Measurements from ENCODE around the gene ERBB4. TPM values are rescaled to one million over a fixed set of nuclear protein-coding genes. Genes with fewer than 3 reads are reported as not detected.

ERBB4 gene
- total RNA-seq, 1 experiment from 2014 or later = under 0.01 TPM

DNA sequence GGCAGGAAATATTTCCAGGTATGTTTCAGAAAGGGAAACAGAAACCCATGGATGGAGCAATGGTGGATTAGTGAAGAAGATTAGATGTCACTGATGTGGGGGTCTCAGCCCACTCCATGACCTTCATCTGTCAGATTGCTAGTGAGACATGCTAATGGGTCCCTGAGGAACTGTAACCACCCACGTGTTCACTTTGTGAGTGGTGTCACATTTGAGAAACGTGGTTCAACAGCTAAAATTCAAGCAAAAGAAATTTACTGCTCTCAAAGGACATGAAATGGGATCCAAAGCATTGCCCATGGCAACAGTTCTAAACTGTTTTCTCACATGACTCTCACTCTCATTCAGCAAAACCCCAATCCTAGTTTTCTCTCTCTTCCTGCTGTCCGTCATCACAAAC, 776.1 kb downstream of the ERBB4 start:
- no peak overlapping the region for H3K4me3 ChIP-seq
- H3K36me3 ChIP-seq = no peaks in the 10 kb centered on the region
- no peaks in the 10 kb centered on the region for H3K9me3 ChIP-seq (replicated peaks)
- DNase-seq (ENCODE audit: low read depth in 1 of 2, low spot score in 2 of 2) = no peak
- no peaks in the 10 kb centered on the region for H3K27me3 ChIP-seq (replicated peaks)
- H3K4me1 ChIP-seq (replicated peaks) = no peaks in the 10 kb centered on the region
- H3K27ac ChIP-seq = no peak overlapping the region

- Histone ChIP-seq H3K4me3 (no peak overlapping the region), H3K36me3 (no peaks in the 10 kb centered on the region), H3K27ac (no peak overlapping the region), H3K9me3 (replicated peaks) (no peaks in the 10 kb centered on the region), H3K4me1 (replicated peaks) (no peaks in the 10 kb centered on the region), H3K27me3 (replicated peaks) (no peaks in the 10 kb centered on the region)
- no peak for DNase-seq (ENCODE audit: low read depth in 1 of 2, low spot score in 2 of 2)
These were observed 778.5 kb downstream of the ERBB4 start for GRCh38 chr2:211760103-211760502.

DNA sequence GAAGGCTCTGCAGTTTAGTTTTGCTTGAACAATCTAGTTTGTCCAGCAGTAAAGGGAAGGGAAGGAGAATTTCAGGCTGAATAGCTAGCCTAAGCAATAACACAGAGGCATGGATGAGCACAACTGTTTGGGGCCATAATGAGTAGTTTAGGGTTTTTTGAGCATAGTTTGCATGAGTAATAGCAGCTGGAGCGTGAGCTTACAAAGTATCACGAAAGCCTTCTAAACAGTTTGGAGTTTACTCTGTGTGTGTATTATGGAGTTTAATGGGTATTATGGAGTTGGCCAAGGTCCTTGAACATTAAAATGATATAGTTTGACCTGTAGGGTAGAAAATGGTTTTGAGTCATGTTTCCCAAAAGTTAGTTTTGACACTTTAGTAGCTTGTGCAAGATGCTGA, 782.3 kb downstream of the ERBB4 start:
- DNase-seq (ENCODE audit: low read depth in 1 of 2, low spot score in 2 of 2) = no peak
- H3K27ac ChIP-seq = no peak overlapping the region
- no peaks in the 10 kb centered on the region for H3K27me3 ChIP-seq (replicated peaks)
- H3K4me3 ChIP-seq = no peak overlapping the region
- H3K9me3 ChIP-seq (replicated peaks) = no peaks in the 10 kb centered on the region
- no peaks in the 10 kb centered on the region for H3K4me1 ChIP-seq (replicated peaks)
- no peaks in the 10 kb centered on the region for H3K36me3 ChIP-seq

DNA sequence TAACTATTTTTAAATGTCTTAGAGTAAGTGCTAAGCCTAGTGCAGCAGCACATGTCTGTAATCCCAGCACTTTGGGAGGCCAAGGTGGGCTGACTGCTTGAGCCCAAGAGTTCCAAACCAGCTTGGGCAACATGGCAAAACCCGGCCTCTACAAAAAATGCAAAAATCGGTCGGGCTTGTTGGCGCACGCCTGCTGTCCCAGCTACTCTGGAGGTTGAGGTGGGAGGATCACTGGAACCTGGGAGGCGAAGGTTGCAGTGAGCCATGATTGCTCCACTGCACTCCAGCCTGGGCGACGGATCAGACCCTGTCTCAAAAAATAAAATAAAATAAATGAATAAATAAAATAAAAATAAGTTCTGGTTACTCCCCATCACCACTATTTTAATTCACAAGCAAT, 783.4 kb downstream of the ERBB4 start:
- Histone ChIP-seq H3K27ac (no peak overlapping the region), H3K27me3 (replicated peaks) (no peaks in the 10 kb centered on the region), H3K4me3 (no peak overlapping the region), H3K4me1 (replicated peaks) (no peaks in the 10 kb centered on the region), H3K9me3 (replicated peaks) (no peaks in the 10 kb centered on the region), H3K36me3 (no peaks in the 10 kb centered on the region)
- DNase-seq (ENCODE audit: low read depth in 1 of 2, low spot score in 2 of 2) = no peak

GRCh38 chr2:211751848-211752247, 786.8 kb downstream of the ERBB4 start:
- H3K4me3 ChIP-seq = no peak overlapping the region
- no peak overlapping the region for H3K27ac ChIP-seq
- no peaks in the 10 kb centered on the region for H3K27me3 ChIP-seq (replicated peaks)
- no peaks in the 10 kb centered on the region for H3K4me1 ChIP-seq (replicated peaks)
- DNase-seq (ENCODE audit: low read depth in 1 of 2, low spot score in 2 of 2) = no peak
- H3K36me3 ChIP-seq = no peaks in the 10 kb centered on the region
- no peaks in the 10 kb centered on the region for H3K9me3 ChIP-seq (replicated peaks)

- H3K4me3 ChIP-seq = no peak overlapping the region
- H3K4me1 ChIP-seq (replicated peaks) = no peaks in the 10 kb centered on the region
- H3K27me3 ChIP-seq (replicated peaks) = no peaks in the 10 kb centered on the region
- H3K27ac ChIP-seq = no peak overlapping the region
- DNase-seq (ENCODE audit: low read depth in 1 of 2, low spot score in 2 of 2) = no peak
- H3K9me3 ChIP-seq (replicated peaks) = no peaks in the 10 kb centered on the region
- H3K36me3 ChIP-seq = no peaks in the 10 kb centered on the region
These were observed 790.3 kb downstream of the ERBB4 start for GRCh38 chr2:211748339-211748738.

- Histone ChIP-seq H3K9me3 (replicated peaks) (no peaks in the 10 kb centered on the region), H3K4me3 (no peak overlapping the region), H3K36me3 (no peaks in the 10 kb centered on the region), H3K27ac (no peak overlapping the region), H3K4me1 (replicated peaks) (no peaks in the 10 kb centered on the region), H3K27me3 (replicated peaks) (0 out of 2 replicates have a peak, but pooled peaks cover 3% of the 10 kb centered on the region)
- peak in 1 of 2 experiments; percentile 13 for DNase-seq (ENCODE audit: low read depth in 1 of 2, low spot score in 2 of 2)
These were observed 793.1 kb downstream of the ERBB4 start for GRCh38 chr2:211745295-211746097.

- no peak overlapping the region for H3K4me3 ChIP-seq
- H3K36me3 ChIP-seq = no peaks in the 10 kb centered on the region
- 0 out of 2 replicates have a peak, but pooled peaks cover 3% of the 10 kb centered on the region for H3K27me3 ChIP-seq (replicated peaks)
- H3K27ac ChIP-seq = no peak overlapping the region
- no peaks in the 10 kb centered on the region for H3K9me3 ChIP-seq (replicated peaks)
- DNase-seq (ENCODE audit: low read depth in 1 of 2, low spot score in 2 of 2) = no peak
- no peaks in the 10 kb centered on the region for H3K4me1 ChIP-seq (replicated peaks)
These were observed 794.2 kb downstream of the ERBB4 start for GRCh38 chr2:211744379-211744778.

DNA sequence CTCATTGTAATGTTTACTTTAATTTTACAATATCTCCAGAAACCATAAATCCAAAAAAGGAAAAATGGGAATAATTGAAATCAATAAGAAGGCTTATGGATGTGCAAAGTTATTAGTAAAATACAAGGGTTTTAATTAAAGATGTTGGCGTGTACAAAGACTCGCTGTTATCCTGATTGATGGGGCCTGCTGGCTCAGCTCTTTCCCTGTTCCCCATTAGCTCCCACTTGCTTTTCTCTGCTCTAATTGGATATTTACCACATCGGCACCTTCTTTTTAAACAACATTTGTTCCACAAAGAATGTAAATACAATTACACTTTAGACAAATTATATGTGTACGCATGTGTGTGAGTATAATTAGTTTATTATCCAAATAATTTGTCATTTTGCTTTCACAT, 796.6 kb downstream of the ERBB4 start:
- Histone ChIP-seq H3K4me3 (no peak overlapping the region), H3K27me3 (replicated peaks) (0 out of 2 replicates have a peak, but pooled peaks cover 3% of the 10 kb centered on the region), H3K4me1 (replicated peaks) (no peaks in the 10 kb centered on the region), H3K36me3 (no peaks in the 10 kb centered on the region), H3K9me3 (replicated peaks) (no peaks in the 10 kb centered on the region), H3K27ac (no peak overlapping the region)
- no peak for DNase-seq (ENCODE audit: low read depth in 1 of 2, low spot score in 2 of 2)

DNA sequence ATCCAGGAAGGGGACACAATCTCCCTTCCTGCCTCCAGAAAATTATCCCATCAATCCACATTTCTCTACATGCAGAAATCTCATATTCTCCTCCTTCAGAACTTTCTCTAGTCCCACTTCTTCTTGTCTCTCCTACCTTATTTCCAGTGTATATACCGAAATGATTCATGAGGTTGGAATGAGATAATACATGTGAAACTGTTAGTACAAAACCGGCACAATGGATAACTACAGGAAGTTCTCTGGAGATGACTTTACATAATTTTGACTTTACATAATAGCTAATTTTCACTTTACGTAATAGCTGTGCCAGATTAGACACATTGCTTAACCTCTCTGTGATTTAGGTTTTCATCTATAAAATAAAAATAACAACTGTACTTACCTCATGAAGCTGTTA, 801.3 kb downstream of the ERBB4 start:
- Histone ChIP-seq H3K4me3 (no peak overlapping the region), H3K27me3 (replicated peaks) (0 out of 2 replicates have a peak, but pooled peaks cover 3% of the 10 kb centered on the region), H3K27ac (no peak overlapping the region), H3K9me3 (replicated peaks) (no peaks in the 10 kb centered on the region), H3K36me3 (no peaks in the 10 kb centered on the region), H3K4me1 (replicated peaks) (no peaks in the 10 kb centered on the region)
- DNase-seq (ENCODE audit: low read depth in 1 of 2, low spot score in 2 of 2) = no peak

- no peak overlapping the region for H3K27ac ChIP-seq
- no peak overlapping the region for H3K4me3 ChIP-seq
- no peak for DNase-seq (ENCODE audit: low read depth in 1 of 2, low spot score in 2 of 2)
- no peaks in the 10 kb centered on the region for H3K4me1 ChIP-seq (replicated peaks)
- H3K9me3 ChIP-seq (replicated peaks) = no peaks in the 10 kb centered on the region
- no peaks in the 10 kb centered on the region for H3K36me3 ChIP-seq
- no peaks in the 10 kb centered on the region for H3K27me3 ChIP-seq (replicated peaks)
These were observed 808.4 kb downstream of the ERBB4 start for GRCh38 chr2:211730215-211730614.

DNA sequence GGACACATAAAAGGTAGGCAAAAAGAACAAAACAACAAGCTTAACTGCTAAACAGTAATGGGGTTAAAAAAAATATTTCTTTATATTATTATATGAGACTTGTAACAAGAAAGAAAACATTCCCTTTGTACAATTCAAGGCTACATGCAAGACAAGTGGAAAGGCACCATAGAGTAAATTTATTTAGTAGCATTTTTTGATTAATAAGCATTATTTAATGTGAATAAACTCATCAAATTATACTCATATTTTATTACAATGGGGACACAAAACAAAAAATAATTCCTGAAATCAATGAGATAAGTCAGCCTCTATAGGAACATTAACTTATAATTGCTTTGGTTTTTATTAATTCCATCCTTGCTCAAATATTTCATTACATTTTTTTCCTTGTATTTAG, 809.2 kb downstream of the ERBB4 start:
- DNase-seq (ENCODE audit: low read depth in 1 of 2, low spot score in 2 of 2) = no peak

GRCh38 chr2:211724933-211725332, 813.7 kb downstream of the ERBB4 start:
- no peak for DNase-seq (ENCODE audit: low read depth in 1 of 2, low spot score in 2 of 2)
- Histone ChIP-seq H3K27ac (no peak overlapping the region), H3K4me1 (replicated peaks) (no peaks in the 10 kb centered on the region), H3K27me3 (replicated peaks) (no peaks in the 10 kb centered on the region), H3K4me3 (no peak overlapping the region), H3K9me3 (replicated peaks) (no peaks in the 10 kb centered on the region), H3K36me3 (no peaks in the 10 kb centered on the region)

More for the DNA sequence above, 809.2 kb downstream of the ERBB4 start:
- H3K4me1 ChIP-seq (replicated peaks) = no peaks in the 10 kb centered on the region
- no peaks in the 10 kb centered on the region for H3K9me3 ChIP-seq (replicated peaks)
- H3K27me3 ChIP-seq (replicated peaks) = no peaks in the 10 kb centered on the region
- H3K4me3 ChIP-seq = no peak overlapping the region
- no peak overlapping the region for H3K27ac ChIP-seq
- H3K36me3 ChIP-seq = no peaks in the 10 kb centered on the region

DNA sequence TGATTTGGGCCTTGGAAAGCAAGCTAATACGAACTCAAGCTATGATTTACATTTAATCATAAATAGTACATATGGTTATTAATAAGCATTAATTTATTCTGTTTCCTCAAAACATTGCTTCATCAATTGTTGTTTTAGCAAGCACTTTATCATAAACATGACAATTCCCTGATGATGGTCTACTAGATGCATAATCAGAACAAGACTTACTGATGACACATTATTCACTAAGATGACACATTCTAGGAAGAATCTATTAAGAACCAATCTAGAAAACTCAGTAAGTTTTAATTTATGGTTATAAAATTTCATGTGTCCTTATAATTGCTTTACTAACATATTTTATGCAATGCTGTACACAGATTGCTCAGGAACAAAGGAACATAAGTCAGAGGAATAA, 815.2 kb downstream of the ERBB4 start:
- 0 out of 2 replicates have a peak, but pooled peaks cover 2% of the 10 kb centered on the region for H3K9me3 ChIP-seq (replicated peaks)
- no peak overlapping the region for H3K27ac ChIP-seq
- H3K4me1 ChIP-seq (replicated peaks) = no peaks in the 10 kb centered on the region
- H3K36me3 ChIP-seq = no peaks in the 10 kb centered on the region
- no peak for DNase-seq (ENCODE audit: low read depth in 1 of 2, low spot score in 2 of 2)
- no peak overlapping the region for H3K4me3 ChIP-seq
- H3K27me3 ChIP-seq (replicated peaks) = no peaks in the 10 kb centered on the region

- Histone ChIP-seq H3K27me3 (replicated peaks) (no peaks in the 10 kb centered on the region), H3K9me3 (replicated peaks) (0 out of 2 replicates have a peak, but pooled peaks cover 2% of the 10 kb centered on the region), H3K4me3 (no peak overlapping the region), H3K27ac (no peak overlapping the region), H3K4me1 (replicated peaks) (no peaks in the 10 kb centered on the region), H3K36me3 (no peaks in the 10 kb centered on the region)
- no peak for DNase-seq (ENCODE audit: low read depth in 1 of 2, low spot score in 2 of 2)
These were observed 815.7 kb downstream of the ERBB4 start for GRCh38 chr2:211722928-211723327.
